GM18868 (cell line): Measurements from ENCODE around the gene ZDHHC11B.
"Not testable (repeated sequence)": the region's sequence is repeated elsewhere in the genome, so short reads cannot be mapped to it uniquely, and the experiment has no call there.

Experiments used
- ATAC-seq: cut with Tn5 transposase; IDR thresholded peaks from one replicate; pipeline ENCODE4 v1.9.1; 2021; ENCODE audit warnings: mild to moderate bottlenecking, moderate library complexity; ENCODE audit not compliant: unreplicated experiment

ZDHHC11B gene

GRCh38 chr5:756865-757345, 27.6 kb downstream of the ZDHHC11B start:
- no peak for ATAC-seq

- no peak for ATAC-seq
Observed at GRCh38 chr5:756171-756570, 28.4 kb downstream of the ZDHHC11B start.

- not testable (repeated sequence) for ATAC-seq
Observed at GRCh38 chr5:754143-754632, 30.3 kb downstream of the ZDHHC11B start.

- ATAC-seq = not testable (repeated sequence)
Observed at GRCh38 chr5:753567-754142, 30.9 kb downstream of the ZDHHC11B start.

DNA sequence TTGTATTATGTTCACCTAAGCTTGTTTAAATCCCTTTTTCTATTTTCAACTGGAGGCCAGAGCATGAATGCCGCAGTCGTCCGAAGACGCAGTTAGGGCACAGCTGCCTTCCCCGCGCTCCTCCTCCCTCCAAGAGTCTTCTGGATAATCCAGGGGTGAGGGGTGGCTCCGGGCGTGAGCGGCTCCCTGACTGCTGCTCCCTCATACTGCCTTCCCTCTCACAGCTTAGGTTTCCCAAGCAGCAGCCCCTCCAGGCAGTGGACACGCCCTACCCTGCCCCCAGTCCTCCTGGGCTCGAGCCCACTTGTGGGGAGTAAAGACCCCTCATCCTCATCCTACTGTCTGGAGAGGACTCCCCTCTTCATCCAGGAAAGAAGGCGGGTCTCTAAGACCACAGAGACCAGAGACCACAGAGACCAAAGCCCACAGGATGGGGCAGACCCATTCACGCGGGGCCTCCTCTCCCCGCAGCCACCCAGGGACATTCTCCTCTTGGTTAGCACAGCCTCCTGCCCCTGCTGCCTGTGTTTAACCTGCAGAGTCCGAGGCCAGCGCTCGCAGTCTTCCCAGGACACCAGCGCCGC, 31.9 kb downstream of the ZDHHC11B start:
- ATAC-seq = not testable (repeated sequence)

DNA sequence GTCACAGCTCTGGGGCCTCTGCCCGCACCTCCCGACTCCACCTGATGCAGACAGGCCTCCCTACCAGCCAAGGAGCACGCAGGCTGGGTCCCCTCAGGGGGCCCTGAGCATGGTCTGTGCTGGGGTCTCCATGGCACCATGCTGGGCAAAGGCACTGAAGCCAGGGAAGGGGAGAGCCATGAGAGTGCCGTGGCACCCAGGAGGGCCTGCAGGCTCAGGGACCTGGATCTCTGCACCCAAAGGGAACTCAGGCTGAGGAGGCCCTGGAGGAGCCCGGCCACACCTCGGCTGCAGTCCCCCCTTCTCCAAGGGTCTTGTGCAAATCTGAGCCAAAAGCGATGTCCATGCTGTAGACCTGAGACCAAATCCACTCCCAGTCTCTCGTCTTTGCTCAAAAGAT, 32.5 kb downstream of the ZDHHC11B start:
- not testable (repeated sequence) for ATAC-seq

- no peak for ATAC-seq
Observed at GRCh38 chr5:751496-751895, 33.0 kb downstream of the ZDHHC11B start.

DNA sequence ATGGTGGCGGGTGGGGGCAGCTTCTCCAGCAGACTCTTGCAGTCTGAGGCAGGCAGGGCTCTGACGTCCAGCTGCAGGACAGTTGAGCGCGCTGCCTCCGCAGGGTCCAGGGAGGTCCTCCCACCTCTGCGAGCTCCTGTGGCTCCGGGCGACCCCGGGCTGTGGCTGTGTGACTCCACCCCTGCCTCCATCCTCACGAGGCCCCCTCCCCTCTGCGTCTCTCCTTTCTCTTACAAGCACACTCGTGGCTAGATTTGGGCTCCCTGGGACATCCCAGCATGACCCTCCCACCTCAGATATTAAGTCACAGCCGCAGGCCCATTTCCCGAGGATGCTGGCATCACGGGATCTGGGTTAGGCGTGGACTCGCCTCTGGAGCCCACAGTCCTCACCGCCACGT, 34.3 kb downstream of the ZDHHC11B start:
- not testable (repeated sequence) for ATAC-seq

- ATAC-seq = no peak
Observed at GRCh38 chr5:749101-749670, 35.3 kb downstream of the ZDHHC11B start.

DNA sequence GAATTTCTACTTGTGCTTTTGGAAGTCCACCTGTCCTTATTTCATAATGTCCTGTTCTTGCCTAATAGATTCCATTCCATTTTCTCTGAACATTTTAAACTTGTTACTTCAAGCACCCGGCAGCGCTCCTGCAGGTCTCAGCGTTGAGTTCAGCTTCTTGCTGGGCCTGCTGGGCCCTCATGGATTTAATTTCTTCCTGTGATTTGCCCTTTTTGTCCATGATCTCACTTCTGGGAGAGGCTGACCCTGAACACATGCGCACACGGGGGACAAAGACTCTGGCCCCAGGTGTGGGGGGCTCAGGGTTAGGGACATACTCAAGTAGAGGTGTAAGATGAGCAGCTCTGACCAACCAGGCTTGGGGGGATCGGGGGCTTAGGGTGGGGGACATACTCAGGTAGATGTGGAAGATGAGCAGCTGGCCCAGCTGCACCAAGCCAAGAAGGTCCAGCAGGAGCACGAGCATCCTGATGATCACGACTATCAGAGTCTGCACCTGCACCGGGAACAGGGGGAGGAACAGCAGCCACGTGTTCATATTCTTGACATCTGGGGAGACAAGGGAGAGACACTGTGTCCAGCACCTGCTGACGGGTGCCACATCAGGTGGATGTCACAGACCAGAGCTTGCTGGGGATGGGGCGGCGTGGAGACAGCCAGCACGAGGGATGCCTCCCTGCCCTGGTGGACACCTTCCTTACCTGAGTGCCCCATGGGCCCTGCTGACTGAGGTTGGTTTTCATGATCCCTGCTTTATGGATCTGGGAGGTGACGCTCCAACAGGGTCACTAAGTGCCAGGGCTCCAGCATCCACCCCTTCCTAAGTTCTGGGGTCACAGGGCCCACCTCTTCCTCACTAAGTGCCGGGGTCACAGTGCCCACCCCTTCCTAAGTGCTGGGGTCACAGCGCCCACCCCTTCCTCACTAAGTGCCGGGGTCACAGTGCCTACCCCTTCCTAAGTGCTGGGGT, 36.2 kb downstream of the ZDHHC11B start:
- not testable (repeated sequence) for ATAC-seq

GRCh38 chr5:747303-747844, 37.2 kb downstream of the ZDHHC11B start:
- ATAC-seq = not testable (repeated sequence)

GRCh38 chr5:746258-746761, 38.2 kb downstream of the ZDHHC11B start:
- ATAC-seq = no peak

DNA sequence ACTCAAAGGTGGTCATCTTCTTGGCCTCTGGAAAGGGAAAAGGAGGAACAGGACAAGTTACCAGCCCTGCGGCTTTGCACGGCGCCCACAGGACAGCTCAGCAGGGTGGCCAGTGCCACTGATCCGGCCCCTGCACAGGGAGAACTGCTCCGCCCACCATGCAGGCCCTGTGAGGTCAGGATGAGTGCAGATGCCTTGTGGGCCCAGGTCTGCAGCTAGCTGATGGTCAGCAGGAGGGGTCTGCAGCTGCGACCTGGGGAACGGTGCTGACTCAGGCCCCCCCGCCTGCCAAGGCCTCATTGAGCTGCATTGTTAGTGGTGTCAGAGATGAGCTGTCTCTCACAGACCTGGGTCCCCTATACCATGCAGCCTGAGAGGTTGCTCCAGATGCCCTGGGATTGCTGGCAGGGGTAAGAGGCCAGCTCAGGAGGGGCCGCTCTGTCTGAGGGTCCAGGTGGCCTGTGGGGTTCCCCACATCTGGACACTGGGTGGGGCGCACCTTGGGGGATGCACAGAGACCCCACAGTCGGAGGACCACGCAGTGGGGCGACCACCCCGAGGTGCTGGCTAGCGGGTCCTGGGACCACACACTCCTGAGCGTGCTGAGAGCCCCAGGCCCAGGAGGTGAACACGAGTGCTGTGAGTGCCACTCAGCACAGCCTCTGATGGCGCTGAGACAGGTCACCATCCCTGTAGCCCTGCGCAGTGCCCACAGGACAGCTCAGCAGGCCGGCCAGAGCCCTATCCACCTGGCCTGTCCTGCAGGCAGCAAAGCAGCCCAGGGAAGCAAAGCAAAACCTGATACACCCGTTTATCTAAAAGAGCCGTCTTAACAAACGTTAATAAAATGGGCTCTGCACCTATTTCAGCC, 39.0 kb downstream of the ZDHHC11B start:
- not testable (repeated sequence) for ATAC-seq

DNA sequence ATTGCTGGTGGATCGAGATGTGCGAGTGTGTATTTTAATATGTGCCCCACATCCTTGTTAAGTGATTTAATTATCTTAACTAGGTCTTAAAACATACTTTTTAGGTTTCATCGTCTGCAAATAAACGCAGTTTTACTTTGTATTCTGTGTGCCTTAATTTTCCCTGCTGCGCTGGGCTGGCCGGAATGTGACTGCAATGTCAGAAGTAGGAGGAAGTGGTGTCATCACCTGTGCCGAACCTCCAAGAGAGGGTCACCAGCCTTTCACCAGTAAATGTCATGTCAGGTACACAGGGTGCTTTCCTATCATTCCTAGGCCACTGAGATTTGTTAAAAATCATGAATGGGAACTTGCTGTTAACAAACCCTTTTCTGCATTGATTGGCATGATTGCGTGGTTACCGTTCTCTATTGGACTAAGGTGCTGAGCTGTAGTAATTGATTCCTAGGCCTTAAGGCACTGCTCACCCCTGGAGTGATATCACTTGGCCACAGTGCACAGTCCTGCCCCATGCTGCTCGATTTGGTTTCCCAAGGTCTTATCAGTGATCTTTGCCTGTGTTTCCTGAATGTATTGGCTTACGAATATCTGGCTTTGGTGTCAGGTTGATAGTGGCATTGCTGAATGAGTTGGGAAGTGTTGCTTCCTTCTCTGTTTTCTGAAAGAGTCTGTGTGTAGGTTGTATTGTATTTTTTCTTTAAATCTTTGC, 40.7 kb downstream of the ZDHHC11B start:
- ATAC-seq = not testable (repeated sequence)

DNA sequence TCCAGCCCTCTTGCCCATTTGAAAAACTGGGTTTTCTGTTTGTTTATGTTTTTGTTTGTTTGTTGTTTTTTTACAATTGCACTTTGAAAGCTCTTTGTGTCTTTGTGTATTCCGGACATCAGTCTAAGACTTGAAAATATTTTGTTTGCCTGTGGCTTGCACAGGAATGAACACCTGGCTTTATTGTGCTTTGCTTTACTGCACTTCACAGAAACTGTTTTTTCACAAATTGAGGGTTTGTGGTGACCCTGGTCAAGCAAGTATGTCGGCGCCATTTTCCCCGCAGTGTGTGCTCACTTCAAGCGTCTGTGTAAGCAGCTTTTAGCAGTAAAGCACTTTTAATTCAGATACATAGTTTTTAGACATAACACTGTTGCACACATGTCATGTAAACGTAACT, 42.3 kb downstream of the ZDHHC11B start:
- not testable (repeated sequence) for ATAC-seq

DNA sequence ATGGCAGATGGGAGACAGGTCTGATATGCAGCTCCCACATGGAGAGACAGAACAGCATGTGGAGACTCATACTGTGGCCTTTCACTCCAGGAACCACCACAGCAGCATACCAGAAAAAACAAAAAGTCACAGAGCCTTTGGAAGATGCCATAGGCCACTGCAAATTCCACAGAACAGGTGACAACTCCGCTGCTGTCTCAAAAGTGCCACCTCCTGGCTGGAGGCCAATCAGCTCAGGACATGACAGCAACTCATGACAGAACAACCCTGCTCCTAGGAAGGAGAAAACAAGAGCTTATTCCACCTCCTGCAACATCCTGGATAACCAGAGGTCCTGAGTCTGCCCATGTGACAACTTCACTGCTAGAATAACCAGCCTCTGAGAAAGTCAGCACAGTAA, 50.4 kb downstream of the ZDHHC11B start:
- ATAC-seq = not testable (repeated sequence)

DNA sequence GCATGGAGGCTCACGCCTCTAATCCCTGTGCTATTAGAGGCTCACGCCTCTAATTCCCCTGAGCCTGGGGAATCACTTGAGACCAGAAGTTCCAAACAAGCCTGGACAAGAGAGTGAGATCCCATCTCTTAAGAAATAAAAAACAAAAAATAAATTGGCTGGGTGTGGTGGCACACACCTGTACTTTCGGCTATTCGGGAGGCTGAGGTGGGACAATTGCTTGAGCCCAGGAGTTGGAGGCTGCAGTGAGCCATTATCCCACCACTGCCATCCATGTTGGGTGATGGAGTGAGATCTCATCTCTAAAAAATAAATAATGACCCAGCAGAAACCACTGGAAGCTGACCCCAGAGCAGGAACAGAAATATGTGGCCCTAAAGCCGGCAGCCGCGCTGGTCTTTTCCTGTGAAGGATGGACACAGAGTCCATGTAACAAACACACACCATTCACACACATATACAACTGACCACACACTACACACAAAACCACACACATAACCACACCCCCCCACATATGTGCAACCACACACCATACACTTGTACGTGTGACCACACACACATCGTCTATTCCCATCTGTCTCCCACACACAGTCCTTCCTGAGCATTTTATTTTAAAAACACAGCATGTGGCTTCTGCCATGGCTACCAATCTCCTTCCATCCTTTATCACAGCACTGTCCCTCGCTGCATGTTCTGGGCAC, 51.6 kb downstream of the ZDHHC11B start:
- not testable (repeated sequence) for ATAC-seq

DNA sequence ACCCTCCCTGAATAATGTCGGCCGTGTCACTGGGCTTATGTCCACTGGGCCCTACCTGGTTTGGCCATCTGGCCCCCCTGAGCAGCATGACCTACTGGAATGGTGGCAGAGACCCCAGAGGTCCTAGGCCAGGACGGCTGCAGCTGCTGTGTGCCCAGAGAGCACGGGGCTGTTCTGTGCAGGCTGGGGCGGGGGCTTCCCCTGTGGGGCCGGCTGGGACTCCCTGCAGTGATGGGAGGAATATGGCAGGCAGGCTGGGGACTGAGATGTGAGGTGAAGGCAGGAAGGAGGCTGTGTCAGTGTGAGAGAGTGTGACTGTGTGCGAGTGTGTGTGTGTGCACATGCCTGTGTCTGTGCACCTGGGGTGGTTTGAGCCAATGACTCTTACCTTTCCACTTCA, 55.3 kb downstream of the ZDHHC11B start:
- not testable (repeated sequence) for ATAC-seq
